Measurements from ENCODE around the gene SLC6A9. TPM values are rescaled to one million over a fixed set of nuclear protein-coding genes. Genes with fewer than 3 reads are reported as not detected.

Gene SLC6A9
- total RNA-seq, 1 experiment from 2014 or later, result 30.1 TPM

GRCh38 chr1:44029260-44029910 lies 1.9 kb downstream of the SLC6A9 start:
- Mint-ChIP-seq H3K4me1 (peaks cover 43 to 44% of the 10 kb centered on the region in 2 experiments), H3K27me3 (ENCODE audit: low read depth) (peaks cover 7% of the 10 kb centered on the region), H3K27ac (peak overlapping the region; percentile 62 to 94 (median 83); a peak in 5 of 7 replicates), H3K4me3 (peak overlapping the region; percentile 94 to 95), H3K9me3 (no peaks in the 10 kb centered on the region), H3K36me3 (ENCODE audit: insufficient read depth in 1 of 3, low read depth in 3 of 3) (peaks cover 9 to 25% (median 10%) of the 10 kb centered on the region in 3 experiments)
- Histone ChIP-seq H2BK12ac (ENCODE audit: insufficient read length, low read depth, low read length) (no peak overlapping the region), H2BK15ac (ENCODE audit: low read depth, low read length) (no peak overlapping the region), H4K20me1 (ENCODE audit: control insufficient read depth, insufficient read depth, insufficient read length) (no peaks in the 10 kb centered on the region), H2BK20ac (ENCODE audit: low read depth, low read length, poor library complexity, severe bottlenecking) (no peak overlapping the region), H3K9ac (ENCODE audit: extremely low read depth, insufficient read length, low read length) (no peak overlapping the region), H3K79me2 (ENCODE audit: insufficient read depth, low read length) (no peaks in the 10 kb centered on the region), H3K4ac (ENCODE audit: low read depth, low read length) (no peak overlapping the region), H4K8ac (replicated peaks; ENCODE audit: insufficient read length, low read depth, low read length) (no peak overlapping the region), H3K4me2 (ENCODE audit: insufficient read depth, insufficient read length, low read length) (peak overlapping the region; percentile 83), H3K23me2 (ENCODE audit: insufficient read length, low read depth, low read length, poor library complexity, severe bottlenecking) (peaks cover 7% of the 10 kb centered on the region), H3K9me3 (ENCODE audit: control insufficient read depth, low read depth, low read length) (no peaks in the 10 kb centered on the region), H2BK120ac (ENCODE audit: low read depth, low read length, poor library complexity, severe bottlenecking) (no peak overlapping the region), H2AK5ac (ENCODE audit: insufficient read length, low read length) (no peak overlapping the region), H3K56ac (ENCODE audit: insufficient read length, low read depth, low read length) (no peak overlapping the region), H4K91ac (ENCODE audit: insufficient read length, low read depth, low read length) (no peak overlapping the region), H3K79me1 (ENCODE audit: insufficient read depth, low read depth, low read length, poor library complexity, severe bottlenecking) (no peaks in the 10 kb centered on the region), H2BK5ac (ENCODE audit: insufficient read length, low read length) (no peak overlapping the region), H3K14ac (ENCODE audit: insufficient read depth, low read length) (no peak overlapping the region), H3K18ac (ENCODE audit: insufficient read length, low read depth, low read length) (no peak overlapping the region), H3K27me3 (ENCODE audit: insufficient read depth, low read length) (no peaks in the 10 kb centered on the region), H3K27ac (ENCODE audit: insufficient read length, low read depth, low read length) (no peak overlapping the region), H3K4me1 (ENCODE audit: insufficient read depth, low read length) (peaks cover 9% of the 10 kb centered on the region; the same call in 1 of the 2 replicates), H2AFZ (ENCODE audit: low read length) (peak overlapping the region; percentile 2), H3T11ph (ENCODE audit: low read length) (no peak overlapping the region), H3K23ac (ENCODE audit: insufficient read length, low read depth, low read length) (no peak overlapping the region), H4K5ac (ENCODE audit: insufficient read length, low read depth, low read length) (no peak overlapping the region)
- DNase-seq, result no peak
- no CpG with 5 or more reads among the region's 17 CpGs for WGBS (ENCODE audit: extremely low coverage, insufficient read length, low lambda C conversion rate)
- no peak for TF ChIP-seq CTCF (conservative IDR thresholded peaks at IDR 0.05)

All from H9 (cell line).